ENCODE measurements around the gene BBS9.

Gene BBS9

GRCh38 chr7:33128631-33128989 is 754 bp upstream of the BBS9 start:
- no peak for DNase-seq

GRCh38 chr7:33129806-33130153 is 416 bp downstream of the BBS9 start:
- DNase-seq = peak in 1 of 2 experiments; percentile 38

- DNase-seq = no peak
These were observed 820 bp downstream of the BBS9 start for GRCh38 chr7:33130184-33130583.

- no peak for DNase-seq
These were observed 7.7 kb downstream of the BBS9 start for GRCh38 chr7:33137103-33137502.

- DNase-seq = no peak
These were observed 13.2 kb downstream of the BBS9 start for GRCh38 chr7:33142585-33142984.

- DNase-seq = no peak
These were observed 14.8 kb downstream of the BBS9 start for GRCh38 chr7:33143996-33144718.

- DNase-seq = no peak
These were observed 15.8 kb downstream of the BBS9 start for GRCh38 chr7:33145156-33145555.

- no peak for DNase-seq
These were observed 22.7 kb downstream of the BBS9 start for GRCh38 chr7:33152087-33152486.

GRCh38 chr7:33155811-33156210 is 26.4 kb downstream of the BBS9 start:
- DNase-seq = no peak

- no peak for DNase-seq
These were observed 27.1 kb downstream of the BBS9 start for GRCh38 chr7:33156441-33156840.

- DNase-seq = no peak
These were observed 27.9 kb downstream of the BBS9 start for GRCh38 chr7:33157311-33157710.

- no peak for DNase-seq
These were observed 28.4 kb downstream of the BBS9 start for GRCh38 chr7:33157781-33158180.

- no peak for DNase-seq
These were observed 48.5 kb downstream of the BBS9 start for GRCh38 chr7:33177876-33178275.

GRCh38 chr7:33179519-33179918 is 50.2 kb downstream of the BBS9 start:
- DNase-seq = no peak

GRCh38 chr7:33183504-33183903 is 54.1 kb downstream of the BBS9 start:
- no peak for DNase-seq

- no peak for DNase-seq
These were observed 55.5 kb downstream of the BBS9 start for GRCh38 chr7:33184828-33185227.

GRCh38 chr7:33185786-33186185 is 56.4 kb downstream of the BBS9 start:
- DNase-seq = peak; percentile 74 to 91

- DNase-seq = no peak
These were observed 56.8 kb downstream of the BBS9 start for GRCh38 chr7:33186192-33186591.

GRCh38 chr7:33190688-33191304 is 61.4 kb downstream of the BBS9 start:
- DNase-seq = no peak

- no peak for DNase-seq
These were observed 62.0 kb downstream of the BBS9 start for GRCh38 chr7:33191340-33191739.

GRCh38 chr7:33192695-33193291 is 63.4 kb downstream of the BBS9 start:
- no peak for DNase-seq

GRCh38 chr7:33193308-33193864 is 64.0 kb downstream of the BBS9 start:
- DNase-seq = no peak

- no peak for DNase-seq
These were observed 65.9 kb downstream of the BBS9 start for GRCh38 chr7:33195264-33195663.

GRCh38 chr7:33196221-33196620 is 66.9 kb downstream of the BBS9 start:
- DNase-seq = no peak

All from Kasumi-1 (cell line).